Brain microvascular endothelial cell (primary cell): ENCODE results near the gene SPI1.

Experiments used
- DNase-seq: peaks from one replicate; pipeline ENCODE4 v3.0.0-alpha.2; 2020
- H3K27ac ChIP-seq: fragments of 250-450 bp; sonication (Bioruptor Pico); 2 replicates; pipeline ENCODE4 v1.5.1; 2020; ENCODE audit warnings: mild to moderate bottlenecking, moderate library complexity
- H3K27me3 ChIP-seq: fragments of 250-450 bp; sonication (Bioruptor Pico); replicated peaks from 2 replicates; pipeline ENCODE4 v1.5.1; 2020; ENCODE audit warnings: mild to moderate bottlenecking
- H3K36me3 ChIP-seq: fragments of 250-450 bp; sonication (Bioruptor Pico); replicated peaks from 2 replicates; pipeline ENCODE4 v1.5.1; 2020; ENCODE audit warnings: mild to moderate bottlenecking
- H3K4me3 ChIP-seq: 2 replicates; pipeline ENCODE4 v1.5.1; 2011; ENCODE audit warnings: low read depth, mild to moderate bottlenecking, control low read depth, low read length, moderate library complexity
- in situ Hi-C: cut with HindIII; loops from 2 replicates; pipeline ENCODE4 v1.10.0; 2017; ENCODE audit warnings: low sequenced_read_pairs, low pct_ligation_motif_present
- TF ChIP-seq, protein P1 (sequence below): IDR thresholded peaks from 2 replicates; pipeline ENCODE4 v1.5.1; 2011; ENCODE audit warnings: low read depth, mild to moderate bottlenecking, moderate library complexity, low read length, control low read depth, inconsistent platforms; ENCODE audit errors: missing control alignments

Gene SPI1

DNA sequence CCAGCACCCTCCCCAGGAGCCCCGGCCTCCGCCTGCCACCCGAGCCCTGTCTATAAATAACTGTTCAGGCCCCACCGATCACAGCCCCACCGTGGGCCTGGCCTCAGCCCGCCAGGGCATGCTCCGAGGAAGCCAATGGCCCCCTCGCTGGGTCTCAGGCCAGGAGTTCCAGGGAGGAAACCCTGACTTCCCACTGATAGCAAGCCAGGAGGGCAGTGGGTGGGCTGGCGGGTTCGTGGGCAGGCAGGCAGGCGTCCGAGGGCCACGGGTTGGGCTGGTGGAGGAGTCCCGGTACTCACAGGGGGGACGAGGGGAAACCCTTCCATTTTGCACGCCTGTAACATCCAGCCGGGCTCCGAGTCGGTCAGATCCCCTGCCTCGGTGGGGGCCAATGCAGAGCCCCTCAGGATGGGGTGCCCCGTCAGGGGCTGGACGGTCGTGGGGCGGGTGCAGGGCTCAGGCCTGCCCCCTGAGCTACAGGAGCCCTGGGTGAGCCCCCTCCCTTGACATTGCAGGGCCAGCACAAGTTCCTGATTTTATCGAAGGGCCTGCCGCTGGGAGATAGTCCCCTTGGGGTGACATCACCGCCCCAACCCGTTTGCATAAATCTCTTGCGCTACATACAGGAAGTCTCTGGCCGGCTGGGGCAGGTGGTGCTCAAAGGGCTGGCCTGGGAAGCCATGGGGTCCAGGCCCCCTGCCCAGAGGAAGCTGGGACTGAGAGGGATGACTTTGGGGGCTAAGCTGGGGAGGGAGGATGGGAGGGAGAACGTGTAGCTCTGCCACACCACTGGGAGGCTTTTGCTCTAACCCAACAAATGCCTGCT lies at the start of gene SPI1:
TSS of gene SPI1 (minus strand) at position 538 of the 826 bp plus-strand sequence. CDS start at position 344, 194 bp downstream.
- no peaks in the 10 kb centered on the region for H3K36me3 ChIP-seq
- in situ Hi-C loops = no loop called here

DNA sequence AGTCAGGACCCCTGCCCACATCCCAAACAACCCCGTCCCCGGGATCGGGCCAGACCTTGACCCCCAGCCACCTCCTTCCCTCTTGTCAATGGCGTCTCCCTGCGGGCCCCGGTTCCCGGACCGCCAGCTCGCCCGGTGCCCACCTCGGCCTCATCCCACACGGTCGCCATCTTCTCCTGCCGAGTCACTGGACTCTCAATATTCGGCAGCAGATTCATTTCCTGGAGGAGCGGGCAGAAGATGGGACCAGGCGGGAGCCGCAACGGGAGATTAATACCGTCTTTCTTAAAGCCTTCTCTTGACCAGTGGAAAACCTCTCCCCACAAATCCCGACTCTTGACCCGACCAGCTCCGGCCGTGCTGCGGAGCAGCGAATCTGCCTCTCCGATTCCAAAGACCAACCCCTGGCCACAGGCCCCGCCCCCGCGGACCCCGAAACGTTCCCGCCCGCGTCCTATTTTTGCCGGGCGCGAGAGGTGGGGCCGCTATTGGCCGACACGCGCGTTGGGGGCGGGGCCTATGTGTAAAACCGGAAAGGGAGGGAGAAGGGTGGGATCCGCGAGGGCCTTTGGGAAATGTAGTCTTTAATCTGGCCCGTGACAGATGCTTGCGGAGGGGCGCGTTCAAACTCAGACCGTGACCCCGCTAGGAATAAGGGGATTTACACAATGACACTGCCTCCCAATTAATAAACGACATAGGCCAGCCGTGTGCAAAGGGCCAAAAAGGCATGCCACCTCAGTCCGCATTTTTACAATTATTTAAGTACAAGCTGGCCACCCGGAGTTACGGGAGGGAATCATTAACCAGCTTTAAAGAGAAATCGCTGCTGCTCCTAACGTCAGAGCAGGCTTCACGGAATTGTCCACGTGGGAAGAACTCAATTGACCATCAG lies 48.0 kb upstream of the SPI1 start, which contains the start of gene PSMC3:
TSS of gene PSMC3 (minus strand) at position 378 of the 895 bp plus-strand sequence. CDS start at position 218, 160 bp downstream.
- peak within 1 kb of the TSS; percentile 98 for H3K4me3 ChIP-seq
- peak; percentile 96 for DNase-seq
- H3K27ac ChIP-seq = peak within 1 kb of the TSS; percentile 99
- in situ Hi-C loops = no loop called here
- H3K36me3 ChIP-seq = peaks cover 26% of the 10 kb centered on the region
- TF ChIP-seq, protein P1, sequence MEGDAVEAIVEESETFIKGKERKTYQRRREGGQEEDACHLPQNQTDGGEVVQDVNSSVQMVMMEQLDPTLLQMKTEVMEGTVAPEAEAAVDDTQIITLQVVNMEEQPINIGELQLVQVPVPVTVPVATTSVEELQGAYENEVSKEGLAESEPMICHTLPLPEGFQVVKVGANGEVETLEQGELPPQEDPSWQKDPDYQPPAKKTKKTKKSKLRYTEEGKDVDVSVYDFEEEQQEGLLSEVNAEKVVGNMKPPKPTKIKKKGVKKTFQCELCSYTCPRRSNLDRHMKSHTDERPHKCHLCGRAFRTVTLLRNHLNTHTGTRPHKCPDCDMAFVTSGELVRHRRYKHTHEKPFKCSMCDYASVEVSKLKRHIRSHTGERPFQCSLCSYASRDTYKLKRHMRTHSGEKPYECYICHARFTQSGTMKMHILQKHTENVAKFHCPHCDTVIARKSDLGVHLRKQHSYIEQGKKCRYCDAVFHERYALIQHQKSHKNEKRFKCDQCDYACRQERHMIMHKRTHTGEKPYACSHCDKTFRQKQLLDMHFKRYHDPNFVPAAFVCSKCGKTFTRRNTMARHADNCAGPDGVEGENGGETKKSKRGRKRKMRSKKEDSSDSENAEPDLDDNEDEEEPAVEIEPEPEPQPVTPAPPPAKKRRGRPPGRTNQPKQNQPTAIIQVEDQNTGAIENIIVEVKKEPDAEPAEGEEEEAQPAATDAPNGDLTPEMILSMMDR = no peak
- no peaks in the 10 kb centered on the region for H3K27me3 ChIP-seq

More for the DNA sequence above, at the start of gene SPI1:
- no peak within 1 kb of the TSS for H3K27ac ChIP-seq
- no peak within 1 kb of the TSS for H3K4me3 ChIP-seq
- no peaks in the 10 kb centered on the region for H3K27me3 ChIP-seq
- DNase-seq = no peak
- TF ChIP-seq, protein P1 = no peak

DNA sequence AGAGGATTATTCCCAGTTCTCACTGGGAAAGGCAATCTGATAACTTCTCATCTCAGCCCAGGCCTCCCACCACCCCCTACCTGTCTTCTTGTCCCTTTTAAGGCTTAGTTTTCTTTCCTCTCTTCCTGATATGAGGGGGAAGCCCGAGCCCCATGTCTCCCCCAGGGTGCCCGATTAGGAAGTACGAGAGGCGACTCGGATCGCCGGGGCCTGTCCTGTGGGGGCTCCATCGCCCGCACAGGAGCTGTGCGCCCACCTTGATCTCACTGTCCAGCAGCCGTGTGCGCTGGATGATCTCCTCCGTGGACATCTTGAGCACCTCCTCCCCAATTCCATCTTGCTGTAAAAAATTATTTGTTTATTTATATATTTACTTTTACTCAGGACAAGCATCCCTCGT lies 47.3 kb upstream of the SPI1 start:
- in situ Hi-C loops = no loop called here
- Histone ChIP-seq H3K27ac (peak overlapping the region; percentile 99), H3K4me3 (peak overlapping the region; percentile 98), H3K36me3 (peaks cover 30% of the 10 kb centered on the region), H3K27me3 (no peaks in the 10 kb centered on the region)
- no peak for DNase-seq
- TF ChIP-seq, protein P1 = no peak

DNA sequence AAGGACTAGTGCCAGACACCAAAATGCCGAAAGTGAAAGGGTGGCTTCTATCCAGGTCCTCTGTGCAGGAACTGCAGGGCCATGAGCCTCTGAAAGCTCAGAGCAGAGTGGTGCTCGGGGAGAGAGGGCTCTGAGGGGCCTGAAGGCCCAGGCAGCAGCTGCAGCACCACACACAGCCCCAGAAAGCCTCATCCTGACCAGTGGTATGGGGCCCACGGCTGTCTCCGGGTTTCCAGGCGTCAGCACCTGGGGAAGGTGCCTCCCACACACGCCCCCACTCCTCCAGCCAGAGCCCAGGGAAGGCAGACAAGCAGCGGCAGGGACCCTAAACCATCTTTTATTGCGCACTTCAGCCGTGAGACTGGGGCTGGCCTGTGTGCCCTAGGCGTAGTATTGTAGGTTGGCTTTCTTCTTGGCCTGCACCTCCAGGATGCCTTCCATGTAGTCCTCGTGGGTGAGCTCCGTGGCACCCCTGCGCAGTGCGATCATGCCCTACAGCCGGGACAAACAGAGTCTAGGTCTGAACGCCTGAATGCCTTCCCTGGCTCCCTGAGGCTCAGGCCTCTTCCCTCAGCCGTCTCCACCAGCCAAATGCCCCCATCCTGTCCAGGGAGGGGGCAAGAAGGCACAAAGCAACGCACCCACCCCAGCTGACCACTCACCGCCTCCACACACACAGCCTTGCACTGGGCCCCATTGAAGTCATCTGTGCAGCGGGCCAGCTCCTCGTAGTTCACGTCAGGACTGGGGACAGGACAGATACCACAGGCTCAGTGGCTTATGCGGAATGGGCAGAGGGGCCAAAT lies 40.3 kb upstream of the SPI1 start:
- Histone ChIP-seq H3K27ac (no peak overlapping the region), H3K27me3 (no peaks in the 10 kb centered on the region), H3K4me3 (no peak overlapping the region), H3K36me3 (peaks cover 57% of the 10 kb centered on the region)
- no peak for DNase-seq
- in situ Hi-C loops = no loop called here
- TF ChIP-seq, protein P1 = no peak

DNA sequence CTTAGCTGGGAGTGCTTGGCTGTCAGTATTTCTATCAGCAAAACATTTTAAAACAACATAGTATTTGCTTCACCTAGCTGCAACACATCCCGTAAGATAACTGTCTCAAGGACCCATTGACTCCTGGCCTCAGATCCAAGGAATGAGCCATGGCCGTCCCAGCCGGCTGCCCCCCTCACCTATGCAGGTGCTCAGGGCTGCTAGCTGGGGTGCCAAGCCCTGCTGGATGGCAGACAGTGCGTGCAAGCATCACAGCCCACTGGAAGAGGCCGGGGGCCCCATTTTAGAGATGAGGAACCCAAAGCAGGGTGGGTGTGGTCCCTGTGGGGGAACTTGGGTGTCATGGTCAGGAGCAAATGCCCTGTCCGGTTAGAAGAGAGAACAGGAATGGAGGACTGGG lies 39.4 kb upstream of the SPI1 start:
- TF ChIP-seq, protein P1 = no peak
- H3K27ac ChIP-seq = no peak overlapping the region
- DNase-seq = no peak
- in situ Hi-C loops = no loop called here
- H3K4me3 ChIP-seq = no peak overlapping the region
- H3K36me3 ChIP-seq = peaks cover 58% of the 10 kb centered on the region
- H3K27me3 ChIP-seq = no peaks in the 10 kb centered on the region
